SK-N-SH treated with all-trans-retinoic acid at 6 μM for 48 hours (cell line): Measurements from ENCODE around the gene SLC22A5.

ENCODE experiments used
- ATAC-seq: fragments of 200-7000 bp; cut with Tn5 transposase; 3 replicates; pipeline ENCODE4 v1.9.1; 2020; ENCODE audit warnings: mild to moderate bottlenecking, moderate library complexity
- ARNTL ChIP-seq: fragments of 450-650 bp; formaldehyde crosslinking; IDR thresholded peaks from 2 replicates; pipeline ENCODE4 v1.5.0; 2020; ENCODE audit warnings: low read depth, mild to moderate bottlenecking, moderate library complexity, borderline replicate concordance
- BACH2 ChIP-seq: fragments of 250-450 bp; sonication (Bioruptor Pico); IDR thresholded peaks from 2 replicates; pipeline ENCODE4 v1.9.0; 2021; ENCODE audit warnings: mild to moderate bottlenecking, borderline replicate concordance
- CSDC2 ChIP-seq: fragments of 250-450 bp; sonication (Bioruptor Pico); IDR thresholded peaks from 2 replicates; pipeline ENCODE4 v1.5.0; 2020; ENCODE audit warnings: mild to moderate bottlenecking, moderate library complexity
- ESRRG ChIP-seq: fragments of 250-450 bp; sonication (Bioruptor Pico); IDR thresholded peaks from 2 replicates; pipeline ENCODE4 v1.6.1; 2021; ENCODE audit warnings: mild to moderate bottlenecking
- OSR1 ChIP-seq: fragments of 250-450 bp; sonication (Bioruptor Pico); IDR thresholded peaks from 2 replicates; pipeline ENCODE4 v1.8.0; 2022; ENCODE audit warnings: moderate library complexity, mild to moderate bottlenecking, inconsistent platforms
- PPARA ChIP-seq: fragments of 250-450 bp; sonication (Bioruptor Pico); IDR thresholded peaks from 2 replicates; pipeline ENCODE4 v1.5.0; 2020; ENCODE audit warnings: mild to moderate bottlenecking, borderline replicate concordance
- RARB ChIP-seq: fragments of 250-450 bp; sonication (Bioruptor Pico); IDR thresholded peaks from 2 replicates; pipeline ENCODE4 v1.8.0; 2021; ENCODE audit warnings: mild to moderate bottlenecking, moderate library complexity
- SNAI2 ChIP-seq: fragments of 250-450 bp; sonication (Bioruptor Pico); IDR thresholded peaks from 2 replicates; pipeline ENCODE4 v1.5.0; 2020; ENCODE audit warnings: mild to moderate bottlenecking, moderate library complexity
- TCF4 ChIP-seq: fragments of 250-450 bp; sonication (Bioruptor Pico); IDR thresholded peaks from 2 replicates; pipeline ENCODE4 v1.8.0; 2021; ENCODE audit warnings: mild to moderate bottlenecking, moderate library complexity, borderline replicate concordance
- TOX ChIP-seq: fragments of 250-450 bp; sonication (Bioruptor Pico); IDR thresholded peaks from 2 replicates; pipeline ENCODE4 v1.8.0; 2021; ENCODE audit warnings: mild to moderate bottlenecking, moderate library complexity, borderline replicate concordance
- ZC3H10 ChIP-seq: fragments of 250-450 bp; sonication (Bioruptor Pico); IDR thresholded peaks from 2 replicates; pipeline ENCODE4 v1.5.1; 2021; ENCODE audit warnings: mild to moderate bottlenecking, moderate library complexity
- ZFP3 ChIP-seq: fragments of 250-450 bp; sonication (Bioruptor Pico); IDR thresholded peaks from 2 replicates; pipeline ENCODE4 v1.5.0; 2020; ENCODE audit warnings: mild to moderate bottlenecking, moderate library complexity
- ZFP30 ChIP-seq: fragments of 450-650 bp; formaldehyde crosslinking; IDR thresholded peaks from 2 replicates; pipeline ENCODE4 v1.5.0; 2022; ENCODE audit warnings: mild to moderate bottlenecking, moderate library complexity
- ZNF565 ChIP-seq: fragments of 450-650 bp; formaldehyde crosslinking; conservative IDR thresholded peaks from 2 replicates; pipeline ENCODE4 v1.5.0; 2020; ENCODE audit warnings: low read depth, mild to moderate bottlenecking, moderate library complexity
- ZNF70 ChIP-seq: fragments of 450-650 bp; formaldehyde crosslinking; IDR thresholded peaks from 2 replicates; pipeline ENCODE4 v1.5.0; 2020; ENCODE audit warnings: mild to moderate bottlenecking, moderate library complexity
- ZNF8 ChIP-seq: fragments of 450-650 bp; formaldehyde crosslinking; IDR thresholded peaks from 2 replicates; pipeline ENCODE4 v1.5.0; 2020; ENCODE audit warnings: mild to moderate bottlenecking, moderate library complexity
- TF ChIP-seq, protein P1 (sequence below): fragments of 250-450 bp; sonication (Bioruptor Pico); IDR thresholded peaks from 2 replicates; pipeline ENCODE4 v1.5.0; 2020; ENCODE audit warnings: mild to moderate bottlenecking, moderate library complexity
- TF ChIP-seq, protein P2 (sequence below): fragments of 250-450 bp; sonication (Bioruptor Pico); IDR thresholded peaks from 2 replicates; pipeline ENCODE4 v1.8.0; 2021; ENCODE audit warnings: low read depth, mild to moderate bottlenecking, moderate library complexity, borderline replicate concordance
- TF ChIP-seq, protein P3 (sequence below): fragments of 250-450 bp; sonication (Bioruptor Pico); IDR thresholded peaks from 2 replicates; pipeline ENCODE4 v1.5.1; 2021; ENCODE audit warnings: mild to moderate bottlenecking, moderate library complexity

SLC22A5 gene

DNA sequence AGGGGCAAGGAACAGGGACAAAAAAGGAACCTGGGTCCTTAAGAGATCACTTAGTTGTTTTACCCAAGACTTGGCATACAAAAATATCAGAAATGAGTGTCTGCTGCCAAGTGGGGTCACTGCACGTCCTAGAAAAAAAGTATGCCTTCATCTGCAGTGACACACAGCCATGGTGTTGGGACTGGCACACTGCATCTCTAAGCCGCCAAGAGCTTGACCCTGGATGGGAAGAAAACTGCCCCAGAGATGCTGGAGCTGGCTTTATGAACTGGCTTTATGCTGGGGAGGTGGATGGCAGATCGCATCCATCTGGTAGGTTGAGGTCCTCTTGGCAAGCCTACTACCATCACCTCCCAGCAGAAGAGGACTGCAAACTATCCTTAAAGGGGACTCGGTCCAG lies 69.4 kb downstream of the SLC22A5 start:
- no peak for TF ChIP-seq ZFP30
- TF ChIP-seq ZC3H10 = no peak
- no peak for TF ChIP-seq OSR1
- TF ChIP-seq ZNF8 (CRISPR knock-in tag) = no peak
- TF ChIP-seq, protein P1, sequence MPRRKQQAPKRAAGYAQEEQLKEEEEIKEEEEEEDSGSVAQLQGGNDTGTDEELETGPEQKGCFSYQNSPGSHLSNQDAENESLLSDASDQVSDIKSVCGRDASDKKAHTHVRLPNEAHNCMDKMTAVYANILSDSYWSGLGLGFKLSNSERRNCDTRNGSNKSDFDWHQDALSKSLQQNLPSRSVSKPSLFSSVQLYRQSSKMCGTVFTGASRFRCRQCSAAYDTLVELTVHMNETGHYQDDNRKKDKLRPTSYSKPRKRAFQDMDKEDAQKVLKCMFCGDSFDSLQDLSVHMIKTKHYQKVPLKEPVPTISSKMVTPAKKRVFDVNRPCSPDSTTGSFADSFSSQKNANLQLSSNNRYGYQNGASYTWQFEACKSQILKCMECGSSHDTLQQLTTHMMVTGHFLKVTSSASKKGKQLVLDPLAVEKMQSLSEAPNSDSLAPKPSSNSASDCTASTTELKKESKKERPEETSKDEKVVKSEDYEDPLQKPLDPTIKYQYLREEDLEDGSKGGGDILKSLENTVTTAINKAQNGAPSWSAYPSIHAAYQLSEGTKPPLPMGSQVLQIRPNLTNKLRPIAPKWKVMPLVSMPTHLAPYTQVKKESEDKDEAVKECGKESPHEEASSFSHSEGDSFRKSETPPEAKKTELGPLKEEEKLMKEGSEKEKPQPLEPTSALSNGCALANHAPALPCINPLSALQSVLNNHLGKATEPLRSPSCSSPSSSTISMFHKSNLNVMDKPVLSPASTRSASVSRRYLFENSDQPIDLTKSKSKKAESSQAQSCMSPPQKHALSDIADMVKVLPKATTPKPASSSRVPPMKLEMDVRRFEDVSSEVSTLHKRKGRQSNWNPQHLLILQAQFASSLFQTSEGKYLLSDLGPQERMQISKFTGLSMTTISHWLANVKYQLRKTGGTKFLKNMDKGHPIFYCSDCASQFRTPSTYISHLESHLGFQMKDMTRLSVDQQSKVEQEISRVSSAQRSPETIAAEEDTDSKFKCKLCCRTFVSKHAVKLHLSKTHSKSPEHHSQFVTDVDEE (CRISPR knock-in tag) = no peak
- TF ChIP-seq TCF4 (CRISPR knock-in tag) = no peak
- TF ChIP-seq PPARA (CRISPR knock-in tag) = no peak
- no peak for TF ChIP-seq CSDC2
- no peak for TF ChIP-seq ZFP3 (CRISPR knock-in tag)
- TF ChIP-seq, protein P2, sequence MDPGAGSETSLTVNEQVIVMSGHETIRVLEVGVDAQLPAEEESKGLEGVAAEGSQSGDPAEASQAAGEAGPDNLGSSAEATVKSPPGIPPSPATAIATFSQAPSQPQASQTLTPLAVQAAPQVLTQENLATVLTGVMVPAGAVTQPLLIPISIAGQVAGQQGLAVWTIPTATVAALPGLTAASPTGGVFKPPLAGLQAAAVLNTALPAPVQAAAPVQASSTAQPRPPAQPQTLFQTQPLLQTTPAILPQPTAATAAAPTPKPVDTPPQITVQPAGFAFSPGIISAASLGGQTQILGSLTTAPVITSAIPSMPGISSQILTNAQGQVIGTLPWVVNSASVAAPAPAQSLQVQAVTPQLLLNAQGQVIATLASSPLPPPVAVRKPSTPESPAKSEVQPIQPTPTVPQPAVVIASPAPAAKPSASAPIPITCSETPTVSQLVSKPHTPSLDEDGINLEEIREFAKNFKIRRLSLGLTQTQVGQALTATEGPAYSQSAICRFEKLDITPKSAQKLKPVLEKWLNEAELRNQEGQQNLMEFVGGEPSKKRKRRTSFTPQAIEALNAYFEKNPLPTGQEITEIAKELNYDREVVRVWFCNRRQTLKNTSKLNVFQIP (CRISPR knock-in tag) = no peak
- TF ChIP-seq ZNF70 = no peak
- no peak for TF ChIP-seq BACH2 (CRISPR knock-in tag)
- TF ChIP-seq RARB (CRISPR knock-in tag) = no peak
- no peak for TF ChIP-seq ARNTL
- no peak for TF ChIP-seq TOX (CRISPR knock-in tag)
- TF ChIP-seq ZNF565 (CRISPR knock-in tag) = no peak
- no peak for TF ChIP-seq ESRRG (CRISPR knock-in tag)
- ATAC-seq = peak; percentile 27

DNA sequence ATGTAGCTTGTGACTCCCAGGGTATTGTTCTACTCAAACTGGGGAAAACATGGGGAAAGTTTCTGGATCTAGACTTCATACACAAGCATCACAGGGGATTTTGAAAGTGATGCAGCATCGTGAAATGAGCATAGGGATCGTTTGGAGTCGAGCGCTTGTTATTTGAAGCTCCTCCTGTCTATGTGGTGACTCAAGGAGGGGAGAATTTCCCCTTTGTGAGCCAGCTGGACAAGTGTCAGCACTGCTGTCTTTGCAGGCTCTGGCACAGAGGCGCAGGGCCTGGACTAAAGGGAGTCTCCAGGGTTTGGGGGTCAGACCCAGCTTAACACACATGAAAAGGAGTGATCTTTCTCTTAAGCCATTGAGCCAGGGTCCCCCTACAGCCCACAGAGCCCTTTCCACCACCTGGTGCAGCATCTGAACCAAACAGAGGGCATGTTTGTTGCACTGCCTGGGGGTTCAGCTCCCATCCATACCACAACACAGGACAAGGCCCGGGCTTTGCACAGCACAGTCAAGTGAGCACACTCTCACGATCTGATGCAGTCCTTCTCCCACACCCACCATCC lies 70.1 kb downstream of the SLC22A5 start:
- ATAC-seq = peak; percentile 94
- no peak for TF ChIP-seq OSR1
- TF ChIP-seq RARB (CRISPR knock-in tag) = no peak
- TF ChIP-seq ARNTL = no peak
- TF ChIP-seq, protein P1 (CRISPR knock-in tag) = no peak
- no peak for TF ChIP-seq ZFP30
- TF ChIP-seq ZNF70 = no peak
- TF ChIP-seq, all 23 proteins: peak for 0

DNA sequence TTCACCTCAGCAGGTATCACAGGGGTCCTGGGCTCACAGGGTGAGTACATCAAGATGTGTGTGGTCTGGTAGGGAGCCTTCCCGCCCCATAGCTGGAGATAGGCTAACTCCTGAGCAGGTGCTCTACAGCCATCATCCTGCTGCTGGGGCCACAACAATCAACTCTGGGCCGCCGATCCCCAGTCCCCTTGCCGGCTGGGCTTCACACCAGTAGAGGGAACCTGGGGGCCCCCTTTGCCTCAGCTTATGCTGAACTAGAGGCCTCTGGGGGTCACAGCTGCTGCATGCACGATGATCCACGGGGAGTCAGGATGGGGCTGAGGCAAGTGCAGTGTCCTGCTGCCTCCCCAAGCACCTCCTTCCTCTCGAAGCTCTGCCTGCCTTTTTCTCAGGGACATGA lies 74.6 kb downstream of the SLC22A5 start:
- no peak for ATAC-seq
- TF ChIP-seq TCF4 (CRISPR knock-in tag) = no peak
- TF ChIP-seq ZNF70 = no peak
- TF ChIP-seq SNAI2 = no peak
- TF ChIP-seq, protein P1 (CRISPR knock-in tag) = no peak
- no peak for TF ChIP-seq BACH2 (CRISPR knock-in tag)
- no peak for TF ChIP-seq ZFP30
- TF ChIP-seq, protein P3, sequence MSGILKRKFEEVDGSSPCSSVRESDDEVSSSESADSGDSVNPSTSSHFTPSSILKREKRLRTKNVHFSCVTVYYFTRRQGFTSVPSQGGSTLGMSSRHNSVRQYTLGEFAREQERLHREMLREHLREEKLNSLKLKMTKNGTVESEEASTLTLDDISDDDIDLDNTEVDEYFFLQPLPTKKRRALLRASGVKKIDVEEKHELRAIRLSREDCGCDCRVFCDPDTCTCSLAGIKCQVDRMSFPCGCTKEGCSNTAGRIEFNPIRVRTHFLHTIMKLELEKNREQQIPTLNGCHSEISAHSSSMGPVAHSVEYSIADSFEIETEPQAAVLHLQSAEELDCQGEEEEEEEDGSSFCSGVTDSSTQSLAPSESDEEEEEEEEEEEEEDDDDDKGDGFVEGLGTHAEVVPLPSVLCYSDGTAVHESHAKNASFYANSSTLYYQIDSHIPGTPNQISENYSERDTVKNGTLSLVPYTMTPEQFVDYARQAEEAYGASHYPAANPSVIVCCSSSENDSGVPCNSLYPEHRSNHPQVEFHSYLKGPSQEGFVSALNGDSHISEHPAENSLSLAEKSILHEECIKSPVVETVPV (CRISPR knock-in tag) = no peak
- no peak for TF ChIP-seq OSR1
- TF ChIP-seq PPARA (CRISPR knock-in tag) = no peak
